Tibial nerve (tissue), 3 donors: ENCODE results near the gene ZSCAN2.

Experiments used
- CTCF ChIP-seq, 5 experiments: fragments of 200-600 bp in 3 of 5; fragments of 450-650 bp in 2 of 5; sonication (generic) in 3 of 5; IDR thresholded peaks; one replicate each; pipeline ENCODE4 v1.5.1; 2016 to 2019; ENCODE audit warnings: antibody characterized with exemption in 5 of 5, mild to moderate bottlenecking in 3 of 5, moderate library complexity in 2 of 5
- POLR2A ChIP-seq, 2 donors: fragments of 450-650 bp; IDR thresholded peaks; one replicate each; pipeline ENCODE4 v1.6.1; 2017; ENCODE audit warnings: antibody characterized with exemption in 2 of 2, mild to moderate bottlenecking in 2 of 2, moderate library complexity in 2 of 2

GRCh38 chr15:84647726-84648125 is 46.9 kb downstream of the ZSCAN2 start:
- TF ChIP-seq POLR2A (IDR thresholded peaks at IDR 0.05): no peak
- TF ChIP-seq CTCF (IDR thresholded peaks at IDR 0.05): no peak
